LNCaP clone FGC (cell line): ENCODE data around the gene PNMA6E.

Experiments
- DNase-seq: peaks from one replicate; pipeline ENCODE4 v3.0.0-alpha.2; 2011; ENCODE audit warnings: low read depth
- H3K4me3 ChIP-seq: 2 replicates; pipeline ENCODE4 v1.5.1; 2011; ENCODE audit warnings: mild to moderate bottlenecking, low read depth, low read length, control low read depth
- TF ChIP-seq, protein P1 (sequence below): IDR thresholded peaks from 2 replicates; pipeline ENCODE4 v1.5.1; 2012; ENCODE audit warnings: mild to moderate bottlenecking; ENCODE audit not compliant: control insufficient read depth, insufficient read depth; ENCODE audit errors: extremely low read depth

PNMA6E gene

DNA sequence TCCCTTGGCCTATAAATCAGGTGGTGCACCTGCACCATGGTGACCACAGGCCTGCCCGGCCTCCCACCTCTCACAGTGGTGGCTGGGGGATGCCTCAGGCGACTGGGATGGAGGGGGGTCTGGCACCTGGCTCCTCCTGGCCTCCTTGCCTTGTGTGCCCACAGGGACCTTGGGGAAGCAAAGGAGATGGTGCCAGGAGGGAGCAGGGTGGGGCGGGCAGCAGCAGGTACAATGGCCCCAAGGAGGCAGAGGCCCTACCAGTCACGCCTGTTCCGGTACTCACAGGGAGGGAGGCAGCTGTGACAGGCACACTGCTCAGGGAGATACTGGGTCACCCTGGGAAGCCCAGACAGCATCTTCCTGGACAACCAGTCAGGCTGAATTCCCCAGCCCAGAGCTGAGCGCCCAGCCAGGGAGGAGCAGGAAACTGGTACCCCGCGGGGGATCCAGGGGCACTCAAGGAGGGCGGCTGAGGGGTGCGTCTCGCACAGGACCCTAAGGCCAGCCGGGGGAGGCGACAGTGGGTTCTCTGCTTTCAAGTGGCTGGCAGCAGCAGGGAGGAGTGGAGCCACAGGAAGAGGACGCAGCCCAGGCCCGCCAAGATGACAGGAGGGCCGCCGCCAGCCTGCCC lies 45.9 kb upstream of the PNMA6E start:
- no peak for DNase-seq
- TF ChIP-seq, protein P1, sequence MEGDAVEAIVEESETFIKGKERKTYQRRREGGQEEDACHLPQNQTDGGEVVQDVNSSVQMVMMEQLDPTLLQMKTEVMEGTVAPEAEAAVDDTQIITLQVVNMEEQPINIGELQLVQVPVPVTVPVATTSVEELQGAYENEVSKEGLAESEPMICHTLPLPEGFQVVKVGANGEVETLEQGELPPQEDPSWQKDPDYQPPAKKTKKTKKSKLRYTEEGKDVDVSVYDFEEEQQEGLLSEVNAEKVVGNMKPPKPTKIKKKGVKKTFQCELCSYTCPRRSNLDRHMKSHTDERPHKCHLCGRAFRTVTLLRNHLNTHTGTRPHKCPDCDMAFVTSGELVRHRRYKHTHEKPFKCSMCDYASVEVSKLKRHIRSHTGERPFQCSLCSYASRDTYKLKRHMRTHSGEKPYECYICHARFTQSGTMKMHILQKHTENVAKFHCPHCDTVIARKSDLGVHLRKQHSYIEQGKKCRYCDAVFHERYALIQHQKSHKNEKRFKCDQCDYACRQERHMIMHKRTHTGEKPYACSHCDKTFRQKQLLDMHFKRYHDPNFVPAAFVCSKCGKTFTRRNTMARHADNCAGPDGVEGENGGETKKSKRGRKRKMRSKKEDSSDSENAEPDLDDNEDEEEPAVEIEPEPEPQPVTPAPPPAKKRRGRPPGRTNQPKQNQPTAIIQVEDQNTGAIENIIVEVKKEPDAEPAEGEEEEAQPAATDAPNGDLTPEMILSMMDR, result no peak
- H3K4me3 ChIP-seq, result no peak overlapping the region

- TF ChIP-seq, protein P1, result no peak
- H3K4me3 ChIP-seq, result no peak overlapping the region
- DNase-seq, result no peak
These were observed 45.4 kb upstream of the PNMA6E start for GRCh38 chrX:153446636-153446936.

GRCh38 chrX:153445856-153446635 lies 44.9 kb upstream of the PNMA6E start, which contains the start of gene TREX2:
Gene TREX2, minus strand, starts transcription at chrX:153446056. Its CDS starts 626 bp downstream, at chrX:153445430.
- TF ChIP-seq, protein P1, result no peak
- DNase-seq, result no peak
- no peak within 1 kb of the TSS for H3K4me3 ChIP-seq

DNA sequence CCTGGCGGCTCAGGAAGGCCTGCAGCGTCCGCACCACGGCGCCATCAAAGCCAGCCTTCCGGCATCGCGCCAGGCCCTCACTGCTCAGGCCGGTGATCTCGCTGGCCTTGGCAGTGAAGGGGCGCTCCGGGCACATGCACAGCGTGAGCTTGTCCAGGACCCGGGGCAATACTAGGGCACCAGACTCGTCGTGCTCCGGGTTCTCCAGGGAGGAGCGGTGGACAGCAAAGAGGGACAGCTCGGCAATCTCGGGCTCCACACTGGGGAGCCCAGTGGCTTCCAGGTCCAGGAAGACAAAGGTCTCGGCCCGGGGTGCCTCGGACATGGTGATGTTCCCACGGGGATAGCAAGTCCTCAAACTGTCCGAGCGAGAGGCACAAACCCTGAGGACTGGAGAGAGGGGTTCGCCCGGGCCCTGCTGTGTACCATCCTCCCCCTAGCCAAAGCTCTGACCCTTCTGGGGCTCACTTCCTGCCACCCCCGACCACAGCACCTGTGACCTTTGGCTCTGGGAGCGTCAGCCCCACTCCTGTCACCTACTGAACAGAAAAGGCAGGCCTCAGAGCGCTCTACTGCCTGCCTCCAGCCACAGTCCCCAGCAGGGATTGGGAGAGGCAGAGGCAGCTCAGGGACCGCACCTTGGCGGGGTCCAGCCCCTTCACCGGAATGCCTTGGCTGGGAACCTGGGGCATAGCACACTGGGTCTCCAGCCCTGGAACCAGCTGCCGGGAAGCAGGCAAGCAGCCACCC lies 44.1 kb upstream of the PNMA6E start:
- no peak for DNase-seq
- TF ChIP-seq, protein P1, result no peak
- H3K4me3 ChIP-seq, result no peak overlapping the region

DNA sequence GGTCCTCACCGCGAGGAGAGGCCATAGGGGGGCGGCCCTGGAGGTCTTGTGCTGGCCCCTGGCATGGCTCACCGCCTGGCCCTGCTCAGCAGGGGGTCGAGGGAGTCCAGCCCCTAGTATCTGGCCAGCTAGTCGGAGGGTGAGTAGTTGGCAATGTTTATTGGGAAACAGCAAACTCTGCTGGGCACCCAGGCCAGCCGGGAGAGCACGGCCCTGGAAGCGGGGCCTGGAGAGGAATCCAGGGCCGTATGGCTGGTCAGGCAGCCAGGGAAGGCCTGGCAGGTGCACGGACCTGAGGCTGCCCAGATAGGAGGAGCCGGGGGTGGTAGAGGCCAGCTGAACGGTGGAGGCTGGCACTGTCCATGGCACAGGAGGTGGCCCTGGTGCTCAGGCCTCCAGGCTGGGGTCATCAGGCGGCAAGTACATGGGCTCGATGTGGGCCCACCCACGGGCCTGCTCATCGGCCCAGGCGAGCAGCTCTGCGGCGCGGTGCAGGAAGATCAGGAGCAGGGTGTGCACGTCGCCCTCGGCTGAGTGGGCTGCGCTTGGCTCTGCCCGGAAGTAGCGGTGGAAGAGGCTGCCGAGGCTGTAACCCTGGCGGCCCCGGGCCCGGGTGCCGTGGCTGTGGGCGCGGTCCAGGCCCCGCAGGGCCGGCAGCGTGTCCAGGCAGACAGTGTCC lies 43.3 kb upstream of the PNMA6E start:
- TF ChIP-seq, protein P1, result no peak
- no peak overlapping the region for H3K4me3 ChIP-seq
- no peak for DNase-seq

- no peak overlapping the region for H3K4me3 ChIP-seq
- no peak for DNase-seq
- TF ChIP-seq, protein P1, result no peak
These were observed 42.6 kb upstream of the PNMA6E start for GRCh38 chrX:153443476-153444332.
